K562 (cell line): Measurements from ENCODE around the gene SDC1. TPM values are rescaled to one million over a fixed set of nuclear protein-coding genes. Genes with fewer than 3 reads are reported as not detected.

Experiments
- BHLHE40 ChIP-seq: IDR thresholded peaks from 2 replicates; pipeline ENCODE4 v1.6.1; 2011; ENCODE audit warnings: low read length, improper control_type of control experiment
- CBFA2T2 ChIP-seq: fragments of 450-650 bp; conservative IDR thresholded peaks from 2 replicates; pipeline ENCODE4 v1.6.1; 2017; ENCODE audit warnings: mild to moderate bottlenecking
- CC2D1A ChIP-seq: fragments of 450-650 bp; IDR thresholded peaks from 2 replicates; pipeline ENCODE4 v1.6.1; 2017; ENCODE audit warnings: mild to moderate bottlenecking
- HLTF ChIP-seq: fragments of 450-650 bp; IDR thresholded peaks from 2 replicates; pipeline ENCODE4 v1.6.1; 2016
- KLF13 ChIP-seq: fragments of 450-650 bp; IDR thresholded peaks from 2 replicates; pipeline ENCODE4 v1.6.1; 2016; ENCODE audit warnings: missing genetic modification characterization, low read depth, mild to moderate bottlenecking, missing compliant biosample characterization, moderate library complexity, borderline replicate concordance
- PHF21A ChIP-seq: fragments of 450-650 bp; IDR thresholded peaks from 2 replicates; pipeline ENCODE4 v1.6.1; 2017; ENCODE audit warnings: low read depth, borderline replicate concordance
- POLR2AphosphoS2 ChIP-seq: IDR thresholded peaks from 2 replicates; pipeline ENCODE4 v1.6.1; 2012; ENCODE audit warnings: low read length, improper control_type of control experiment
- SAP30 ChIP-seq: fragments of 200-600 bp; sonication (generic); IDR thresholded peaks from 2 replicates; pipeline ENCODE4 v1.6.1; 2012; ENCODE audit warnings: borderline replicate concordance, low read depth, mild to moderate bottlenecking, moderate library complexity, low read length, control low read depth, inconsistent platforms; ENCODE audit not compliant: insufficient read depth, poor library complexity, severe bottlenecking
- SMARCE1 ChIP-seq: fragments of 450-650 bp; IDR thresholded peaks from 2 replicates; pipeline ENCODE4 v1.7.1; 2016; ENCODE audit warnings: mild to moderate bottlenecking
- SREBF2 ChIP-seq: sonication (generic); formaldehyde crosslinking; IDR thresholded peaks from 2 replicates; pipeline ENCODE4 v1.4.0; 2020; ENCODE audit warnings: mild to moderate bottlenecking, missing genetic modification reagents
- TEAD1 ChIP-seq, 2 experiments: fragments of 450-650 bp in 1 of 2; sonication (generic) in 1 of 2; formaldehyde crosslinking; IDR thresholded peaks; 2 replicates each; pipeline versions ENCODE4 v1.4.0 to v1.8.0; 2020 to 2022; ENCODE audit warnings: mild to moderate bottlenecking in 2 of 2, missing genetic modification reagents in 1 of 2
- TRIM28 ChIP-seq: fragments of 450-650 bp; IDR thresholded peaks from 2 replicates; pipeline ENCODE4 v1.6.1; 2017
- XRCC3 ChIP-seq: fragments of 450-650 bp; IDR thresholded peaks from 2 replicates; pipeline ENCODE4 v1.6.1; 2017; ENCODE audit warnings: mild to moderate bottlenecking, moderate library complexity
- YBX1 ChIP-seq: fragments of 450-650 bp; IDR thresholded peaks from 2 replicates; pipeline ENCODE4 v1.7.1; 2016; ENCODE audit warnings: mild to moderate bottlenecking
- ZKSCAN3 ChIP-seq: fragments of 250-450 bp; sonication (Bioruptor Pico); IDR thresholded peaks from 2 replicates; pipeline ENCODE4 v1.4.0; 2020
- ZKSCAN8 ChIP-seq: fragments of 200-800 bp; sonication (Bioruptor generic); IDR thresholded peaks from 2 replicates; pipeline ENCODE4 v1.6.1; 2016; ENCODE audit warnings: missing genetic modification characterization, missing compliant biosample characterization
- ZNF133 ChIP-seq: fragments of 250-450 bp; sonication (Bioruptor Pico); IDR thresholded peaks from 2 replicates; pipeline ENCODE4 v1.4.0; 2020; ENCODE audit warnings: mild to moderate bottlenecking
- ZNF174 ChIP-seq: fragments of 250-450 bp; sonication (Bioruptor Pico); IDR thresholded peaks from 2 replicates; pipeline ENCODE4 v1.4.0; 2020; ENCODE audit warnings: mild to moderate bottlenecking
- ZNF239 ChIP-seq: fragments of 250-450 bp; sonication (Bioruptor Pico); IDR thresholded peaks from 2 replicates; pipeline ENCODE4 v1.4.0; 2020; ENCODE audit warnings: mild to moderate bottlenecking
- ZNF324 ChIP-seq: fragments of 250-450 bp; sonication (Bioruptor Pico); IDR thresholded peaks from 2 replicates; pipeline ENCODE4 v1.4.0; 2020; ENCODE audit warnings: mild to moderate bottlenecking
- ZNF707 ChIP-seq: fragments of 250-450 bp; sonication (Bioruptor Pico); conservative IDR thresholded peaks from 2 replicates; pipeline ENCODE4 v1.8.0; 2022; ENCODE audit warnings: inconsistent platforms, mild to moderate bottlenecking, moderate library complexity
- polyA plus RNA-seq, 8 experiments: library from polyadenylated mRNA; depleted of rRNA in 4 of 8; stranded (reverse) in 5 of 8; unstranded in 3 of 8; fragments of >200 nt; fragmentation: Nextera tagmentation in 2 of 8; fragmentation: Illumina TruSeq in 1 of 8; extraction: Ambion mirVana in 2 of 8; extraction: Trizol in 1 of 8; gene quantifications; 2 replicates each; pipeline versions ENCODE4 v1.2.1 to v1.2.3, GENCODE V29; 2011 to 2014; ENCODE audit warnings: inconsistent platforms in 1 of 8, missing spikeins in 1 of 8
- total RNA-seq, 7 experiments: library from RNA; depleted of rRNA in 6 of 7; stranded (reverse); fragments of >200 nt in 6 of 7; fragmentation: Illumina TruSeq in 2 of 7; extraction: Trizol in 2 of 7; gene quantifications; 2 replicates each; pipeline versions ENCODE4 v1.2.1 to v1.2.3, GENCODE V29; 2011 to 2021; ENCODE audit warnings: low replicate concordance in 1 of 7
- TF ChIP-seq, protein P1 (sequence below): fragments of 250-450 bp; sonication (Bioruptor Pico); IDR thresholded peaks from 2 replicates; pipeline ENCODE4 v1.5.0; 2021; ENCODE audit warnings: mild to moderate bottlenecking, moderate library complexity
- TF ChIP-seq, protein P2 (sequence below): fragments of 200-800 bp; sonication (Bioruptor generic); IDR thresholded peaks from 2 replicates; pipeline ENCODE4 v1.6.1; 2016; ENCODE audit warnings: missing genetic modification characterization, missing compliant biosample characterization

SDC1 gene
- total and polyA plus RNA-seq, 9 of the 15 experiments (the other 6 are each of a cell fraction or from before 2014, with no cell fraction given), result 0.06 to 2.7 (median 0.49) TPM

DNA sequence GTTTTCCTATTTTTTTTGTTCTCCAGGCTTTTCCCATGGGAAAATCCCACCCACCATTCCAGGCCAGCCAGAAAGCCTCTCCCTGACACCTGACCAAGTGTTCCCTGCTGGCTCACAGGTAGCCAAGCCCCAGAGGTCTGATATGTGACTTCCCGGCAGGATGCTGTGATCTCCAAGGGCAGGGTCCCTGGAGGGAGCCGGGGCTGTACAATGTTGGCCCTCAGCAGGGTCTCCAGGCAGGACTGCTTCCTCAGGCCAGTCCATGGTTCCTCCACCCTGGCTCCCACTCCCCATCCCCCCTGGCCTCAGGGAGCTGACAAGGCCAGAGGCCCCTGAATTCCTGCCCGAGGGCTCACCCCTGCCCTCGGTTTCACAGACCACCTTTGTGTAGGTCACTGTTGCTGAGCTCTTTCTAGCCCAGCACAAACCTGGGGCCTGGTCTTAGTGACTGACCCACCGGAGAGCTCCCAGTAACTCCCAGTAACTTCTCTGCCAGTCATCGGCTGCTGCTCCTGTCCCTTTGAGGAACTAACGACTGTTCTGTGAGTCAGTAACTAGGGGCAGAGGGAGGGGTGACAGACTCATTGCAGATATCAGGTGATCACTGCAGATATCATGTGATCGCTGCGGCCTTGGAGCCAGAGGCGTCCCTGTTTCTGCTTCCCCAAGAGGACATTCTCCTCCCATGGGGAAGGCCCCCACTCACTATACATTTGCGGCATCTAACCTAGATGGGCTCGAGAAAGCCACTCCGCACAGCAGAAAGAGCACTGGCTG lies 38.7 kb downstream of the SDC1 start (continued):
- TF ChIP-seq ZNF174 (CRISPR knock-in tag), result no peak
- TF ChIP-seq TEAD1 (CRISPR knock-in tag; IDR thresholded peaks at IDR 0.05), result peak; percentile 42 to 47; a peak in 1 of 4 replicates
- TF ChIP-seq, protein P1, sequence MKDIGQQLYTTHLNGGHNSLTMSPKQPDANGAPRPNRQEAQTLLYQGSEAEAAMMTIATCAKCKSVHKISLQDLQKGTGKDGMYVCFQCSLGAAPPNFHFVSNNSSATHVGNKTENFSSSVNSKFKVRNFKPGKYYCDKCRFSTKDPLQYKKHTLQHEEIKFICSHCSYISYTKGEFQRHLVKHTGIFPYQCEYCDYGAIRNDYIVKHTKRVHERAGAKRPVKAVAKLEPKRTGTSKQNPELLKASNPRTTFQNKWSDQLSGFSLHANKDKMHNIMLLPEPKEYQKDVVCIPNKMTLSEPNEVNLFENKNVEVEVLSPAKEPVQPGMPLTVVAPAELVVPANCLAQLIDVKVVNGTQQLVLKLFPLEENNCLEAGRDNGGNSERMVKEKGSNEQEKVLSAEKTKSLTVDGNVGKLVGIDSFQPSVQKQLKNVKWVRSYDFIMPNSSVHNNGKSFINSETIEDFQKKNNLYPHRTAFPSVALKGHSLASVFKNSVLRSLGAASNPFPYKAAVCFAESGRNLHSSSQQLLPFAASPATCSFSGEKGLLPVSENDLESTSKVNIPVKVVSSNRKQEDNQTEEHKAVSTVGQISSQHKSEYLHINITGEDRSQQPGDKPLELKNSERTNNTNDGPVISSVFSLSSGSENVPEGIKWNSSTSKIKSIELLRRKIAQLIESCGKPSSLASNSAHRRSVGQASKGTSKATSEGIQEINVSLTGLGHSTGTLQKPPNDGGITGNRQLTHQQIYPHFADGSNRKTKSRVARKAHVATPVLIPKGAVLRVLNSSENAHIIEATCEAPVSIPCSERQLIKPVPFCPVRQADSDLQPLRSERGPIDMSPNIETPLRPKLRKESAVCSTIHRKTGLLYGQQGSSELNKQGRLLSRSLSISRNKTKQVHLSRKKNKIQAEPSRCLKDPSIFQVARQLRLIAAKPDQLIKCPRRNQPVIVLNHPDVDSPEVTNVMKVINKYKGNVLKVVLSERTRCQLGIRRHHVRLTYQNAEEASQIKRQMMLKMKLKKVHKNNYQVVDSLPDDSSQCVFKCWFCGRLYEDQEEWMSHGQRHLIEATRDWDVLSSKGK, result no peak
- TF ChIP-seq CBFA2T2, result peak; percentile 70
- TF ChIP-seq ZNF133 (CRISPR knock-in tag), result no peak
- TF ChIP-seq HLTF, result no peak
- no peak for TF ChIP-seq SMARCE1
- TF ChIP-seq XRCC3, result no peak
- no peak for TF ChIP-seq KLF13 (tag)
- TF ChIP-seq ZKSCAN3 (CRISPR knock-in tag), result no peak
- TF ChIP-seq BHLHE40, result peak; percentile 28; the same call in 1 of the 2 replicates
- TF ChIP-seq, protein P2, sequence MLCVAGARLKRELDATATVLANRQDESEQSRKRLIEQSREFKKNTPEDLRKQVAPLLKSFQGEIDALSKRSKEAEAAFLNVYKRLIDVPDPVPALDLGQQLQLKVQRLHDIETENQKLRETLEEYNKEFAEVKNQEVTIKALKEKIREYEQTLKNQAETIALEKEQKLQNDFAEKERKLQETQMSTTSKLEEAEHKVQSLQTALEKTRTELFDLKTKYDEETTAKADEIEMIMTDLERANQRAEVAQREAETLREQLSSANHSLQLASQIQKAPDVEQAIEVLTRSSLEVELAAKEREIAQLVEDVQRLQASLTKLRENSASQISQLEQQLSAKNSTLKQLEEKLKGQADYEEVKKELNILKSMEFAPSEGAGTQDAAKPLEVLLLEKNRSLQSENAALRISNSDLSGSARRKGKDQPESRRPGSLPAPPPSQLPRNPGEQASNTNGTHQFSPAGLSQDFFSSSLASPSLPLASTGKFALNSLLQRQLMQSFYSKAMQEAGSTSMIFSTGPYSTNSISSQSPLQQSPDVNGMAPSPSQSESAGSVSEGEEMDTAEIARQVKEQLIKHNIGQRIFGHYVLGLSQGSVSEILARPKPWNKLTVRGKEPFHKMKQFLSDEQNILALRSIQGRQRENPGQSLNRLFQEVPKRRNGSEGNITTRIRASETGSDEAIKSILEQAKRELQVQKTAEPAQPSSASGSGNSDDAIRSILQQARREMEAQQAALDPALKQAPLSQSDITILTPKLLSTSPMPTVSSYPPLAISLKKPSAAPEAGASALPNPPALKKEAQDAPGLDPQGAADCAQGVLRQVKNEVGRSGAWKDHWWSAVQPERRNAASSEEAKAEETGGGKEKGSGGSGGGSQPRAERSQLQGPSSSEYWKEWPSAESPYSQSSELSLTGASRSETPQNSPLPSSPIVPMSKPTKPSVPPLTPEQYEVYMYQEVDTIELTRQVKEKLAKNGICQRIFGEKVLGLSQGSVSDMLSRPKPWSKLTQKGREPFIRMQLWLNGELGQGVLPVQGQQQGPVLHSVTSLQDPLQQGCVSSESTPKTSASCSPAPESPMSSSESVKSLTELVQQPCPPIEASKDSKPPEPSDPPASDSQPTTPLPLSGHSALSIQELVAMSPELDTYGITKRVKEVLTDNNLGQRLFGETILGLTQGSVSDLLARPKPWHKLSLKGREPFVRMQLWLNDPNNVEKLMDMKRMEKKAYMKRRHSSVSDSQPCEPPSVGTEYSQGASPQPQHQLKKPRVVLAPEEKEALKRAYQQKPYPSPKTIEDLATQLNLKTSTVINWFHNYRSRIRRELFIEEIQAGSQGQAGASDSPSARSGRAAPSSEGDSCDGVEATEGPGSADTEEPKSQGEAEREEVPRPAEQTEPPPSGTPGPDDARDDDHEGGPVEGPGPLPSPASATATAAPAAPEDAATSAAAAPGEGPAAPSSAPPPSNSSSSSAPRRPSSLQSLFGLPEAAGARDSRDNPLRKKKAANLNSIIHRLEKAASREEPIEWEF (CRISPR knock-in tag), result no peak
- TF ChIP-seq PHF21A, result no peak
- no peak for TF ChIP-seq ZNF324
- no peak for TF ChIP-seq ZNF239 (CRISPR knock-in tag)
- TF ChIP-seq ZKSCAN8 (CRISPR knock-in tag), result 0 out of 2 replicates have a peak, but pooled peaks have one; percentile 33
- no peak for TF ChIP-seq POLR2AphosphoS2
- TF ChIP-seq SREBF2 (CRISPR knock-in tag), result no peak
- no peak for TF ChIP-seq CC2D1A
- no peak for TF ChIP-seq TRIM28
- TF ChIP-seq YBX1, result no peak
- TF ChIP-seq ZNF707, result no peak
- no peak for TF ChIP-seq SAP30
